ENCODE measurements around the gene SIN3B. TPM values are rescaled to one million over a fixed set of nuclear protein-coding genes. Genes with fewer than 3 reads are reported as not detected.

The SIN3B gene
- total and polyA plus RNA-seq, 9 of the 15 experiments (the other 6 are each of a cell fraction or from before 2014, with no cell fraction given) = 0.51 to 34.2 (median 14.3) TPM

GRCh38 chr19:16915135-16915534, 85.9 kb downstream of the SIN3B start (continued):
- TF ChIP-seq, protein P1, sequence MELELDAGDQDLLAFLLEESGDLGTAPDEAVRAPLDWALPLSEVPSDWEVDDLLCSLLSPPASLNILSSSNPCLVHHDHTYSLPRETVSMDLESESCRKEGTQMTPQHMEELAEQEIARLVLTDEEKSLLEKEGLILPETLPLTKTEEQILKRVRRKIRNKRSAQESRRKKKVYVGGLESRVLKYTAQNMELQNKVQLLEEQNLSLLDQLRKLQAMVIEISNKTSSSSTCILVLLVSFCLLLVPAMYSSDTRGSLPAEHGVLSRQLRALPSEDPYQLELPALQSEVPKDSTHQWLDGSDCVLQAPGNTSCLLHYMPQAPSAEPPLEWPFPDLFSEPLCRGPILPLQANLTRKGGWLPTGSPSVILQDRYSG (tag; conservative IDR thresholded peaks at IDR 0.05; ENCODE audit: low read depth) = no peak
- TF ChIP-seq BCL6 (CRISPR knock-in tag; IDR thresholded peaks at IDR 0.05) (no peak), ELF2 (CRISPR knock-in tag; IDR thresholded peaks at IDR 0.05) (no peak), HLTF (IDR thresholded peaks at IDR 0.05) (peak; percentile 72; the same call in 1 of the 2 replicates), ZNF77 (CRISPR knock-in tag; IDR thresholded peaks at IDR 0.05) (no peak), ZNF699 (CRISPR knock-in tag; IDR thresholded peaks at IDR 0.05; ENCODE audit: insufficient replicate concordance) (no peak), CTBP1 (IDR thresholded peaks at IDR 0.05; ENCODE audit: borderline replicate concordance) (no peak), NRF1 (conservative IDR thresholded peaks at IDR 0.05 in 1 of 2, IDR thresholded peaks at IDR 0.05 in 1 of 2) (no peak), RBM25 (IDR thresholded peaks at IDR 0.05; ENCODE audit: low read depth, low read length, severe bottlenecking) (peak; percentile 86), E2F8 (IDR thresholded peaks at IDR 0.05; ENCODE audit: low read depth, partially characterized antibody) (no peak)
